Heart right ventricle (tissue), 16 donors: ENCODE data around the gene TMEM158. TPM values are rescaled to one million over a fixed set of nuclear protein-coding genes. Genes with fewer than 3 reads are reported as not detected.

Source experiments
- ATAC-seq, 8 donors: fragments of 200-7000 bp; cut with Tn5 transposase; one replicate each; pipeline ENCODE4 v1.9.1; 2020; ENCODE audit warnings: mild to moderate bottlenecking in 8 of 8, moderate library complexity in 8 of 8, moderate number of reproducible peaks in 1 of 8
- DNase-seq, 2 donors: peaks; one replicate each; pipeline ENCODE4 v3.0.0-alpha.2; 2020
- H3K27ac ChIP-seq, 10 donors: fragments of 200-600 bp; sonication (generic) in 2 of 10; one replicate each; pipeline versions ENCODE4 v1.5.0 to v1.8.0; 2020 to 2022; ENCODE audit warnings: mild to moderate bottlenecking in 3 of 10
- H3K27me3 ChIP-seq, 7 donors: fragments of 200-600 bp; one replicate each; pipeline ENCODE4 v1.8.0; 2021 to 2022; ENCODE audit warnings: mild to moderate bottlenecking in 2 of 7
- H3K36me3 ChIP-seq, 9 donors: fragments of 200-600 bp; sonication (generic) in 1 of 9; one replicate each; pipeline versions ENCODE4 v1.5.0 to v1.8.0; 2020 to 2022; ENCODE audit warnings: mild to moderate bottlenecking in 2 of 9
- H3K4me1 ChIP-seq, 9 donors: fragments of 200-600 bp; sonication (generic) in 1 of 9; one replicate each; pipeline versions ENCODE4 v1.5.0 to v1.8.0; 2020 to 2022; ENCODE audit warnings: mild to moderate bottlenecking in 4 of 9
- H3K4me3 ChIP-seq, 10 donors: fragments of 200-600 bp; sonication (generic) in 2 of 10; one replicate each; pipeline versions ENCODE4 v1.5.0 to v1.8.0; 2020 to 2022; ENCODE audit warnings: mild to moderate bottlenecking in 7 of 10, moderate library complexity in 2 of 10
- H3K9me3 ChIP-seq, 11 donors: fragments of 200-600 bp in 10 of 11; sonication (generic) in 2 of 11; one replicate each; pipeline versions ENCODE4 v1.5.0 to v1.8.0; 2013 to 2022; ENCODE audit warnings: mild to moderate bottlenecking in 2 of 11, control low read depth in 1 of 11, moderate library complexity in 1 of 11
- WGBS, 2 donors: extraction: QIAGEN DNeasy Blood & Tissue Kit; methylation state at CpG; one replicate each; pipeline ENCODE4 v1.1.7; 2013; ENCODE audit warnings: inconsistent platforms in 1 of 2; 5-methylcytosine and 5-hydroxymethylcytosine counted together
- intact Hi-C, 10 donors: fragments of 100-400 bp; cut with DNase I; formaldehyde crosslinking; loops; one replicate each; pipeline versions ENCODE4 v1.11.1 to v1.14.2; 2022
- polyA plus RNA-seq, 2 donors: library from polyadenylated mRNA; stranded (reverse); fragments of 200-250 nt; gene quantifications; one replicate each; pipeline ENCODE4 v1.2.3, GENCODE V29; 2013
- total RNA-seq, 10 donors: library from RNA; stranded (reverse); fragmentation: NEBNext Ultra II Directional in 3 of 10; extraction: Animal tissue kit (Norgen Biotek cat#: 25700) in 3 of 10; gene quantifications; one replicate each; pipeline versions ENCODE4 v1.2.1 to v1.2.4, GENCODE V29; 2021 to 2023
- TF ChIP-seq, protein P1 (sequence below), 9 donors: fragments of 200-600 bp; sonication (generic) in 2 of 9; IDR thresholded peaks; one replicate each; pipeline versions ENCODE4 v1.5.0 to v1.8.0; 2021 to 2022; ENCODE audit warnings: antibody characterized with exemption in 9 of 9, mild to moderate bottlenecking in 5 of 9, moderate library complexity in 1 of 9
- donor health status: Arrhythmogenic right ventricular cardiomyopathy.
- donor health status: ischemic (EF 13 %, LVEDD 7.1; RV severe dilation, severe dysfunction).
- donor health status: healthy with polysubstance abuse.
- donor health status: DM: no; HTN: yes; CAD: no.
- donor health status: DM: no; HTN: no; CAD: no.
- donor health status: ischemic (EF 25% LVEDD 6.9; RV normal size, moderate dysfunction).
- donor health status: ischemic (EF 25% LVEDD 5.7; RV mildly dilated, moderate dysfunction).
- donor health status: healthy.
- donor health status: DM: yes; HTN: yes; CAD: no.
- donor health status: Ischemic cardiomyopathy.
- donor health status: ischemic (EF 35%, LVEDD 5.7; RV mildly dilated, moderate dysfunction).
- donor health status: nonischemic (EF 11% LVEDD 7.7; RV severe dilation, severe dysfunction).
- donor health status: DM: yes; HTN: yes; CAD: no.
- donor health status: PGD.
- donor health status: ischemic (EF 29% LVEDD 5.4; RV normal size, mild dysfunction).
- donor health status: nonischemic (EF 23%, LVEDD 6.1; RV moderate dilation, normal function).

TMEM158 gene
- total and polyA plus RNA-seq, 12 donors, result 0.32 to 1.0 (median 0.50) TPM

GRCh38 chr3:45235409-45235808, 9.3 kb upstream of the TMEM158 start:
- Histone ChIP-seq H3K27ac (no peak overlapping the region), H3K4me1 (no peaks in the 10 kb centered on the region), H3K36me3 (no peaks in the 10 kb centered on the region), H3K27me3 (peaks cover 0 to 25% (median 11%) of the 10 kb centered on the region in 7 donors), H3K9me3 (peaks cover 0 to 3% (median 0%) of the 10 kb centered on the region in 11 donors), H3K4me3 (no peak overlapping the region)
- TF ChIP-seq, protein P1, sequence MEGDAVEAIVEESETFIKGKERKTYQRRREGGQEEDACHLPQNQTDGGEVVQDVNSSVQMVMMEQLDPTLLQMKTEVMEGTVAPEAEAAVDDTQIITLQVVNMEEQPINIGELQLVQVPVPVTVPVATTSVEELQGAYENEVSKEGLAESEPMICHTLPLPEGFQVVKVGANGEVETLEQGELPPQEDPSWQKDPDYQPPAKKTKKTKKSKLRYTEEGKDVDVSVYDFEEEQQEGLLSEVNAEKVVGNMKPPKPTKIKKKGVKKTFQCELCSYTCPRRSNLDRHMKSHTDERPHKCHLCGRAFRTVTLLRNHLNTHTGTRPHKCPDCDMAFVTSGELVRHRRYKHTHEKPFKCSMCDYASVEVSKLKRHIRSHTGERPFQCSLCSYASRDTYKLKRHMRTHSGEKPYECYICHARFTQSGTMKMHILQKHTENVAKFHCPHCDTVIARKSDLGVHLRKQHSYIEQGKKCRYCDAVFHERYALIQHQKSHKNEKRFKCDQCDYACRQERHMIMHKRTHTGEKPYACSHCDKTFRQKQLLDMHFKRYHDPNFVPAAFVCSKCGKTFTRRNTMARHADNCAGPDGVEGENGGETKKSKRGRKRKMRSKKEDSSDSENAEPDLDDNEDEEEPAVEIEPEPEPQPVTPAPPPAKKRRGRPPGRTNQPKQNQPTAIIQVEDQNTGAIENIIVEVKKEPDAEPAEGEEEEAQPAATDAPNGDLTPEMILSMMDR (IDR thresholded peaks at IDR 0.05), result no peak
- 87 to 96% methylated on average over 2 of the region's 2 CpGs for WGBS, 2 donors
- no peak for ATAC-seq
- intact Hi-C loops, result no loop called here
- no peak for DNase-seq

- no peaks in the 10 kb centered on the region for H3K36me3 ChIP-seq
- TF ChIP-seq, protein P1 (IDR thresholded peaks at IDR 0.05), result no peak
- no peak overlapping the region for H3K4me3 ChIP-seq
- no peak overlapping the region for H3K27ac ChIP-seq
- H3K4me1 ChIP-seq, result no peaks in the 10 kb centered on the region
- intact Hi-C loops, result no loop called here
- ATAC-seq (no peak), DNase-seq (no peak)
- peaks cover 0 to 34% (median 21%) of the 10 kb centered on the region in 7 donors for H3K27me3 ChIP-seq
- peaks cover 0 to 3% (median 0%) of the 10 kb centered on the region in 11 donors for H3K9me3 ChIP-seq
- WGBS, 2 donors, result 85 to 86% methylated on average over 1 of the region's 1 CpG
Observed at GRCh38 chr3:45234250-45234649, 8.2 kb upstream of the TMEM158 start.

- ATAC-seq (no peak), DNase-seq (no peak)
- Histone ChIP-seq H3K27ac (no peak overlapping the region), H3K9me3 (peaks cover 0 to 3% (median 0%) of the 10 kb centered on the region in 11 donors), H3K4me3 (no peak overlapping the region), H3K27me3 (peaks cover 0 to 49% (median 37%) of the 10 kb centered on the region in 7 donors), H3K4me1 (no peaks in the 10 kb centered on the region), H3K36me3 (no peaks in the 10 kb centered on the region)
- TF ChIP-seq, protein P1 (IDR thresholded peaks at IDR 0.05), result no peak
- intact Hi-C loops, result no loop called here
Observed at GRCh38 chr3:45232521-45232920, 6.4 kb upstream of the TMEM158 start.

- TF ChIP-seq, protein P1 (IDR thresholded peaks at IDR 0.05), result no peak
- no peak overlapping the region for H3K27ac ChIP-seq
- 84 to 86% methylated on average over 6 of the region's 6 CpGs for WGBS, 2 donors
- no peaks in the 10 kb centered on the region for H3K9me3 ChIP-seq
- no peak for DNase-seq
- no peaks in the 10 kb centered on the region for H3K36me3 ChIP-seq
- intact Hi-C loops, result loop anchor here in 9 of 10 donors (5.0 to 10.0 kb wide), 6 partner anchors 247 to 427 kb away; no protein-coding TSS in a partner anchor
- H3K27me3 ChIP-seq, result peaks cover 0 to 77% (median 62%) of the 10 kb centered on the region in 7 donors
- no peak for ATAC-seq
- no peak overlapping the region for H3K4me3 ChIP-seq
- H3K4me1 ChIP-seq, result peaks cover 0 to 14% (median 8%) of the 10 kb centered on the region in 9 donors
Observed at GRCh38 chr3:45227946-45228345, 1.9 kb upstream of the TMEM158 start.
